H1 (cell line): ENCODE results near the gene MICOS13. TPM values are rescaled to one million over a fixed set of nuclear protein-coding genes. Genes with fewer than 3 reads are reported as not detected.

Experiments used
- CTCF ChIA-PET: fragments of 300-600 bp; sonication (Branson Sonifier 250); formaldehyde crosslinking; loops from one replicate; lab custom pipeline; 2021; ENCODE audit not compliant: partially characterized antibody; lab: Charles Lee
- POLR2A ChIA-PET: fragments of 300-600 bp; sonication (Branson Sonifier 250); formaldehyde crosslinking; loops from one replicate; lab custom pipeline; 2021; ENCODE audit warnings: inconsistent platforms; ENCODE audit not compliant: partially characterized antibody; lab: Charles Lee
- DNase-seq, 2 experiments: peaks; one replicate each; pipeline versions ENCODE4 v3.0.0 to v3.0.0-alpha.2; 2010 to 2022; ENCODE audit warnings: low spot score in 2 of 2, low read depth in 1 of 2, mixed read lengths in 1 of 2
- FAIRE-seq: peaks from 2 replicates; lab custom pipeline; 2011; peaks lifted over from hg19 to GRCh38; lab: Jason Lieb, UNC
- H2AFZ ChIP-seq: 2 replicates; pipeline ENCODE4 v1.8.1; 2012; ENCODE audit warnings: low read length, inconsistent platforms
- H2AK5ac ChIP-seq: 2 replicates; pipeline ENCODE4 v1.6.1; 2013; ENCODE audit warnings: low read depth, low read length
- H2BK120ac ChIP-seq: replicated peaks from 2 replicates; pipeline ENCODE3; 2013; ENCODE audit warnings: low read depth, low read length, inconsistent platforms
- H2BK12ac ChIP-seq: 2 replicates; pipeline ENCODE4 v1.6.1; 2013; ENCODE audit warnings: low read depth, low read length
- H2BK15ac ChIP-seq: 2 replicates; pipeline ENCODE4 v1.6.1; 2013; ENCODE audit warnings: low read length
- H2BK20ac ChIP-seq: 2 replicates; pipeline ENCODE4 v1.6.1; 2013; ENCODE audit warnings: low read length
- H2BK5ac ChIP-seq: 2 replicates; pipeline ENCODE4 v1.6.1; 2013; ENCODE audit warnings: low read depth, low read length
- H3K14ac ChIP-seq: 2 replicates; pipeline ENCODE4 v1.6.1; 2013; ENCODE audit warnings: inconsistent platforms; ENCODE audit not compliant: insufficient read length
- H3K18ac ChIP-seq: 2 replicates; pipeline ENCODE4 v1.6.1; 2013; ENCODE audit warnings: low read length; ENCODE audit errors: extremely low read depth
- H3K23ac ChIP-seq: 2 replicates; pipeline ENCODE4 v1.6.1; 2013; ENCODE audit warnings: inconsistent platforms; ENCODE audit not compliant: insufficient read length
- H3K23me2 ChIP-seq: 2 replicates; pipeline ENCODE4 v1.6.1; 2013; ENCODE audit warnings: low read depth, low read length
- H3K27ac ChIP-seq: 2 replicates; pipeline ENCODE4 v1.6.1; 2011; ENCODE audit warnings: low read depth, low read length, inconsistent platforms
- H3K27me3 ChIP-seq, 4 experiments: replicated peaks in 1 of 4; 1 replicate in 1 of 4; 2 replicates in 3 of 4; pipeline versions ENCODE4 v1.6.1 to v1.8.1; 2011 to 2013; ENCODE audit warnings: low read length in 3 of 4, mild to moderate bottlenecking in 3 of 4, inconsistent platforms in 2 of 4, mixed read lengths in 2 of 4, moderate library complexity in 1 of 4; ENCODE audit not compliant: control insufficient read depth in 3 of 4, insufficient read depth in 3 of 4; ENCODE audit errors: extremely low read depth in 1 of 4
- H3K36me3 ChIP-seq, 4 experiments: 2 replicates each; pipeline versions ENCODE4 v1.6.1 to v1.8.1; 2011 to 2013; ENCODE audit warnings: mild to moderate bottlenecking in 4 of 4, low read length in 3 of 4, moderate library complexity in 2 of 4, control low read depth in 1 of 4, inconsistent platforms in 1 of 4; ENCODE audit not compliant: insufficient read depth in 4 of 4, control insufficient read depth in 2 of 4
- H3K4ac ChIP-seq: replicated peaks from 2 replicates; pipeline ENCODE3; 2013; ENCODE audit warnings: low read length, low read depth, mixed read lengths, inconsistent platforms; ENCODE audit not compliant: insufficient read length
- H3K4me1 ChIP-seq, 4 experiments: replicated peaks in 1 of 4; 1 replicate in 1 of 4; 2 replicates in 3 of 4; pipeline versions ENCODE4 v1.6.1 to v1.8.1; 2011 to 2013; ENCODE audit warnings: low read length in 3 of 4, inconsistent platforms in 2 of 4, mixed read lengths in 1 of 4; ENCODE audit not compliant: insufficient read depth in 4 of 4, control insufficient read depth in 3 of 4
- H3K4me2 ChIP-seq, 2 experiments: 2 replicates each; pipeline versions ENCODE4 v1.6.1 to v1.8.1; 2011 to 2013; ENCODE audit warnings: low read depth in 2 of 2, low read length in 2 of 2, control low read depth in 1 of 2, inconsistent platforms in 1 of 2, mild to moderate bottlenecking in 1 of 2; ENCODE audit not compliant: insufficient read depth in 1 of 2
- H3K4me3 ChIP-seq, 4 experiments: fragments of 200-600, 300-600 bp in 1 of 4; sonication (generic), shearing (Covaris generic), sonication (Bioruptor Twin) in 1 of 4; 2 replicates each; pipeline versions ENCODE4 v1.5.1 to v1.8.1; 2011 to 2016; ENCODE audit warnings: low read length in 4 of 4, low read depth in 3 of 4, control low read depth in 2 of 4, inconsistent platforms in 2 of 4, mild to moderate bottlenecking in 2 of 4, mixed read lengths in 1 of 4, moderate library complexity in 1 of 4; ENCODE audit not compliant: insufficient read depth in 2 of 4; ENCODE audit errors: extremely low read depth in 1 of 4
- H3K56ac ChIP-seq: replicated peaks from 2 replicates; pipeline ENCODE3; 2013; ENCODE audit warnings: low read depth, mild to moderate bottlenecking, mixed read lengths, low read length, inconsistent platforms; ENCODE audit not compliant: insufficient read length
- H3K79me1 ChIP-seq: 2 replicates; pipeline ENCODE4 v1.6.1; 2013; ENCODE audit warnings: low read depth, low read length, control low read depth
- H3K79me2 ChIP-seq, 2 experiments: 2 replicates each; pipeline versions ENCODE4 v1.6.1 to v1.8.1; 2012 to 2013; ENCODE audit warnings: low read length in 2 of 2, mild to moderate bottlenecking in 2 of 2, inconsistent platforms in 1 of 2; ENCODE audit not compliant: insufficient read depth in 2 of 2, control insufficient read depth in 1 of 2
- H3K9ac ChIP-seq, 4 experiments: replicated peaks in 1 of 4; 1 replicate in 1 of 4; 2 replicates in 3 of 4; pipeline versions ENCODE4 v1.6.1 to v1.8.1; 2011 to 2013; ENCODE audit warnings: low read depth in 3 of 4, low read length in 3 of 4, control low read depth in 2 of 4, mild to moderate bottlenecking in 2 of 4, moderate library complexity in 2 of 4, inconsistent platforms in 1 of 4; ENCODE audit errors: extremely low read depth in 1 of 4
- H3K9me3 ChIP-seq, 2 experiments: 2 replicates each; pipeline versions ENCODE4 v1.6.1 to v1.8.1; 2012 to 2013; ENCODE audit warnings: mild to moderate bottlenecking in 2 of 2, moderate library complexity in 2 of 2, control low read depth in 1 of 2, inconsistent platforms in 1 of 2, low read depth in 1 of 2, low read length in 1 of 2, mixed read lengths in 1 of 2; ENCODE audit not compliant: insufficient read depth in 2 of 2
- H4K20me1 ChIP-seq, 2 experiments: replicated peaks in 1 of 2; 2 replicates each; pipeline versions ENCODE3 to v1.8.1; 2011 to 2013; ENCODE audit warnings: inconsistent platforms in 2 of 2, low read length in 2 of 2, mild to moderate bottlenecking in 1 of 2; ENCODE audit not compliant: insufficient read depth in 2 of 2, control insufficient read depth in 1 of 2
- H4K5ac ChIP-seq: 2 replicates; pipeline ENCODE4 v1.6.1; 2013; ENCODE audit warnings: low read length, low read depth, mixed read lengths, inconsistent platforms; ENCODE audit not compliant: insufficient read length
- H4K8ac ChIP-seq: 2 replicates; pipeline ENCODE4 v1.8.0; 2013; ENCODE audit warnings: mild to moderate bottlenecking, moderate library complexity, low read length, inconsistent platforms; ENCODE audit not compliant: insufficient read depth; ENCODE audit errors: extremely low read depth
- H4K91ac ChIP-seq: replicated peaks from 2 replicates; pipeline ENCODE3; 2013; ENCODE audit warnings: low read length, mixed read lengths, inconsistent platforms; ENCODE audit not compliant: insufficient read length
- CBX5 ChIP-seq: fragments of 300-800, 300-1000 bp; sonication (generic); IDR thresholded peaks from 2 replicates; pipeline ENCODE4 v1.7.1; 2016; ENCODE audit warnings: antibody characterized with exemption, low read length, low read depth
- CTBP2 ChIP-seq: IDR thresholded peaks from 2 replicates; pipeline ENCODE4 v1.7.0; 2011; ENCODE audit warnings: borderline replicate concordance, mild to moderate bottlenecking, moderate library complexity, mixed read lengths, low read length; ENCODE audit not compliant: insufficient read depth, insufficient read length
- GABPA ChIP-seq: IDR thresholded peaks from 2 replicates; pipeline ENCODE4 v1.6.1; 2011; ENCODE audit warnings: mild to moderate bottlenecking, low read length, moderate library complexity, borderline replicate concordance; ENCODE audit not compliant: insufficient read depth
- MAX ChIP-seq: IDR thresholded peaks from 2 replicates; pipeline ENCODE4 v1.6.1; 2012; ENCODE audit warnings: inconsistent platforms
- POU5F1 ChIP-seq: IDR thresholded peaks from 2 replicates; pipeline ENCODE4 v1.6.1; 2011; ENCODE audit warnings: low read depth, mild to moderate bottlenecking, low read length, moderate library complexity
- RFX5 ChIP-seq: IDR thresholded peaks from 2 replicates; pipeline ENCODE4 v1.6.1; 2011; ENCODE audit warnings: low read depth, low read length, improper control_type of control experiment, borderline replicate concordance
- SIRT6 ChIP-seq: IDR thresholded peaks from one replicate; pipeline ENCODE4 v1.7.1; 2012; ENCODE audit warnings: low read length, inconsistent platforms
- SUZ12 ChIP-seq: fragments of 200-600 bp; sonication (generic); IDR thresholded peaks from 2 replicates; pipeline ENCODE4 v1.6.1; 2012; ENCODE audit warnings: mild to moderate bottlenecking, inconsistent platforms, low read length, moderate library complexity, mixed read lengths
- ZNF274 ChIP-seq: IDR thresholded peaks from 2 replicates; pipeline ENCODE4 v1.7.0; 2012; ENCODE audit warnings: low read length, borderline replicate concordance; ENCODE audit errors: extremely low read depth
- WGBS, 2 experiments: shearing (Covaris generic) in 1 of 2; methylation state at CpG; one replicate each; pipeline versions ENCODE4 v1.1.6 to v1.1.7; 2013 to 2015; ENCODE audit warnings: low lambda C conversion rate in 2 of 2, mixed read lengths in 2 of 2, inconsistent platforms in 1 of 2, low coverage in 1 of 2, missing lambda C conversion rate in 1 of 2; ENCODE audit not compliant: insufficient replicate concordance in 2 of 2, insufficient coverage in 1 of 2, insufficient read length in 1 of 2; ENCODE audit errors: extremely low coverage in 1 of 2, missing lambda C conversion rate in 1 of 2; 5-methylcytosine and 5-hydroxymethylcytosine counted together
- polyA plus RNA-seq, 7 experiments: library from polyadenylated mRNA; depleted of rRNA in 3 of 7; stranded (reverse) in 5 of 7; unstranded in 2 of 7; fragments of >200 nt in 5 of 7; fragments of 200-250 nt in 2 of 7; gene quantifications; 1 replicate in 5 of 7; 2 replicates in 1 of 7; 4 replicates in 1 of 7; pipeline versions ENCODE4 v1.2.1 to v1.2.3, GENCODE V29; 2011 to 2013; ENCODE audit warnings: missing spikeins in 2 of 7, mixed read lengths in 2 of 7
- total RNA-seq: library from RNA; stranded (reverse); fragmentation: NEBNext Ultra II Directional; extraction: Animal tissue kit (Norgen Biotek cat#: 25700); gene quantifications from 2 replicates; pipeline ENCODE4 v1.2.1, GENCODE V29; 2021

Gene MICOS13
- total and polyA plus RNA-seq, 2 of the 8 experiments (the other 6 are each of a cell fraction or from before 2014, with no cell fraction given): 17.3 to 36.1 TPM

- H3K4me3 ChIP-seq: no peak overlapping the region
- H3K14ac ChIP-seq: no peak overlapping the region
- H3K23ac ChIP-seq: no peak overlapping the region
- WGBS, 2 experiments: 95% methylated on average over 37 of the region's 42 CpGs; no CpG with 5 or more reads in 1 of the 2 experiments
- no peak overlapping the region for H3K4me2 ChIP-seq
- POLR2A ChIA-PET: interaction anchor here (0.6 to 3.8 kb wide), 5 partner anchors 8 to 127 kb away, joined by 3 to 16 read pairs (median 4); partner anchors contain the start of genes RPL36, SAFB and SAFB2
- DNase-seq: no peak
- H3K4me1 ChIP-seq: no peaks in the 10 kb centered on the region
- no peak overlapping the region for H3K27ac ChIP-seq
- H2AFZ ChIP-seq: no peak overlapping the region
- CTCF ChIA-PET: interaction anchor here (0.6 to 1.2 kb wide), 3 partner anchors 10 to 1024 kb away, joined by 3 to 4 read pairs (median 3); no protein-coding TSS in a partner anchor
- no peak overlapping the region for H4K5ac ChIP-seq
- peaks cover 37 to 86% (median 68%) of the 10 kb centered on the region in 4 experiments for H3K36me3 ChIP-seq
- H3K56ac ChIP-seq: no peak overlapping the region
- H3K79me2 ChIP-seq: no peaks in the 10 kb centered on the region
- no peak overlapping the region for H3K9ac ChIP-seq
- H3K18ac ChIP-seq: no peak overlapping the region
- no peaks in the 10 kb centered on the region for H3K27me3 ChIP-seq
- peak overlapping the region; percentile 51; the same call in 1 of the 2 replicates for H4K8ac ChIP-seq
- H3K79me1 ChIP-seq: no peaks in the 10 kb centered on the region; the same call in 1 of the 2 replicates
- H4K20me1 ChIP-seq: peaks cover 3 to 10% of the 10 kb centered on the region in 2 experiments
- H2BK120ac ChIP-seq: no peak overlapping the region
- H3K9me3 ChIP-seq: no peaks in the 10 kb centered on the region
- no peak for FAIRE-seq
- H3K23me2 ChIP-seq: no peaks in the 10 kb centered on the region
- no peak overlapping the region for H2BK12ac ChIP-seq
- no peak overlapping the region; the same call in 1 of the 2 replicates for H2BK5ac ChIP-seq
- H2BK20ac ChIP-seq: no peak overlapping the region
- H2AK5ac ChIP-seq: no peak overlapping the region
- TF ChIP-seq RFX5: no peak
- TF ChIP-seq GABPA: no peak
- no peak for TF ChIP-seq ZNF274
- TF ChIP-seq POU5F1: no peak
- no peak for TF ChIP-seq SUZ12
- no peak for TF ChIP-seq SIRT6
- no peak for TF ChIP-seq MAX
- TF ChIP-seq CTBP2: no peak
- TF ChIP-seq CBX5: no peak
- H4K91ac ChIP-seq: no peak overlapping the region
- H2BK15ac ChIP-seq: no peak overlapping the region
- no peak overlapping the region for H3K4ac ChIP-seq
These were observed 18.8 kb downstream of the MICOS13 start for GRCh38 chr19:5661483-5661882.
